ENCODE data around the gene SRSF10.
"Not testable (repeated sequence)": the region's sequence is repeated elsewhere in the genome, so short reads cannot be mapped to it uniquely, and the experiment has no call there.

The SRSF10 gene

DNA sequence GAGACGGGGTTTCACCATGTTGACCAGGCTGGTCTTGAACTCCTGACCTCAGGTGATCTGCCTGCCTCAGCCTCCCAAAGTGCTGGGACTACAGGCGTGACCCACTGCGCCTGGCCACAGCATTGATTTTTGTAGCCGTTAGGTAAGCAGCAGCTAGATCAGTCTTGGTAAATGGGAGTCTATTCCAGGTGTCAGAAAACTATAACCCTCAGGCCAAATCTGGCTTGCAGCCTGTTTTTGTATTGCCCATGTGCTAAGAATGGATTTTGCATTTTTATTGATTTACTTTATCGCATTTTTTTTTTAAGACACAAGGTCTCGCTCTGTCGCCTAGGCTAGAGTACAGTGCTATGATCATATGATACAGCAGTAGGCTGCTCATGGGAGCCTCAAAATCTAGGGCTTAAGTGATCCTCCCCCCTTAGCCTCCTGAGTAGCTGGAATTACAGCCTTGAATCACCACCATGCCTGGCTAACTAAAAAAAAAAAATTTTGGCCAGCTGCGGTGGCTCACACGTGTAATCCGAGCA is 16.6 kb upstream of the SRSF10 start:
- no peak for DNase-seq

DNA sequence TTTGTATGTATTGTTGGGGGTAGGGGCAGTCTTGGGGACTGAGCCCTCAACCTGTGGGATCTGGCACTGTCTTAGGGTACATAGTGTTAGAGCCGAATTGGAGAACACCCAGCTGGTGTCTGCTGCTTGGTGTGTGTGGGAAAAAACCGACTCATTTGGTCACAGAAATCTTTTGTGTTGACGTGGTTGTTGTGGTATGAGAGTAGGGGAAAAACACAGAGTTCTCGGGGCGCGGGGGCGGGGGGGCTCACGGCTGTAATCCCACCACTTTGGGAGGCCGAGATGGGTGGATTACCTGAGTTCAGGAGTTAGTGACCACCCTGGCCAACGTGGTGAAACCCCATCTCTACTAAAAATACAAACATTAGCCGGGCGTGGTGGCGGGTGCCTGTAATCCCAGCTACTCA is 15.3 kb upstream of the SRSF10 start:
- DNase-seq = no peak

GRCh38 chr1:23992011-23992410 is 11.9 kb upstream of the SRSF10 start:
- DNase-seq = not testable (repeated sequence)

DNA sequence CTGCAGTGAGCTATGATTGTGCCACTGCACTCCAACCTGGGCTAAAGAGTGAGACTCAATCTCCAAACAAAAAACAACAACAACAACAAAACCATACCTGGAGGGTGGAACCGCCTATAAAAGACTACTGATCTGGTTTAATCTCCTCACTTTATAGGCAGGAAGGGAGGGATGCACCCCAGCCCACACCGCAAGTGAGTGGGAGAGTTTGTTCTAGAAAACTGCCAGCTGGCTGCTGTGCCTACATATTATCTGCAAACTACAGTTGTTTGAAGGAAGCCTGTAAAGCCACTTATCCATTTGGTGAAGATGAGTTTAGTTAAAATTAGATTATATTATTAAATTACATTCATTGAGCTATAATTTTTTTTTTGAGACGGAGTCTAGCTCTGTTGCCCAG is 9.1 kb upstream of the SRSF10 start:
- no peak for DNase-seq

DNA sequence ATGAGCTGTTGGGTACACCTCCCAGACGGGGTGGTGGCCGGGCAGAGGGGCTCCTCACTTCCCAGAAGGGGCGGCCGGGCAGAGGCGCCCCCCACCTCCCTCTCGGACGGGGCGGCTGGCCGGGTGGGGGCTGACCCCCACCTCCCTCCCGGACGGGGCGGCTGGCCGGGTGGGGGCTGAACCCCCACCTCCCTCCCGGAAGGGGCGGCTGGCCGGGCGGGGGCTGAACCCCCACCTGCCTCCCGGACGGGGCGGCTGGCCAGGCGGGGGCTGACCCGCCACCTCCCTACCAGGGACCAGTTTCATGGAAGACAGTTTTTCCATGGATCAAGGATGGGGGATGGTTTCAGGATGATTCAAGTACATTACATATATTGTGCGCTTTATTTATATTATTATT is 6.9 kb upstream of the SRSF10 start:
- not testable (repeated sequence) for DNase-seq

DNA sequence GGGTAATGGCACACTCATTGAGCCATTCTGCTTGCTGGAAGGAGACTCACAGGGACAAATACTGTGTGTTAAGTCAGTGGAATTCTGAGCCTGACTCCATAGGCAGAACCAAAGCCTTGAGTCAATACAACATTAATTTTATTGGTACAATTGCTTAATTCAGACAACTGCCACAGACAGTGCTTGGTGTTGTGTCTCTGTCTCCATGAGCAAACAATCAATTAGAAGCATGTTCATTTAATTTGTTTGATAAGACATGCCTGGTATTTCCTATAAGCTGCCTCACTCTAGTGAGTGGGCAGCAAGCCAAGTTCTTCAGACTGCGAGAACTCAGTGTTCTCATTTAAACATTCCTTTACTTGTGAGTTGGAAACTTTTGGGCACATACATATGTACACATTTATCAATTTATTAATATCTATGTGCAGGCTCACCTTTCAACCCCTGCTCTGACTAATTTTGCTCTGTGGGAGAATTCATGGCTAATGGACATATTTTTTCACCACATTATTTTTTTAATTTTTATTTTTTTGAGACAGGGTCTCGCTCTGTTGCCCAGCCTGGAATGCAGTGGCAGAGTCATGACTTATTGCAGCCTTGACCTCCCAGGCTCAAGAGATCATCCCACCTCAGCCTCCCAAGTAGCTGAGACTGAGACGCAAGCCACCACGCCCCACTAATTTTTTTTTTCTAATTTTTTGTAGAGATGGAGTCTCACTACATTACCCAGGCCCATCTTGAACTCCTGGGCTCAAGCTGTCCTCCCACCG is 4.5 kb upstream of the SRSF10 start:
- no peak for DNase-seq

GRCh38 chr1:23980728-23981070 is 572 bp upstream of the SRSF10 start:
- DNase-seq = no peak

DNA sequence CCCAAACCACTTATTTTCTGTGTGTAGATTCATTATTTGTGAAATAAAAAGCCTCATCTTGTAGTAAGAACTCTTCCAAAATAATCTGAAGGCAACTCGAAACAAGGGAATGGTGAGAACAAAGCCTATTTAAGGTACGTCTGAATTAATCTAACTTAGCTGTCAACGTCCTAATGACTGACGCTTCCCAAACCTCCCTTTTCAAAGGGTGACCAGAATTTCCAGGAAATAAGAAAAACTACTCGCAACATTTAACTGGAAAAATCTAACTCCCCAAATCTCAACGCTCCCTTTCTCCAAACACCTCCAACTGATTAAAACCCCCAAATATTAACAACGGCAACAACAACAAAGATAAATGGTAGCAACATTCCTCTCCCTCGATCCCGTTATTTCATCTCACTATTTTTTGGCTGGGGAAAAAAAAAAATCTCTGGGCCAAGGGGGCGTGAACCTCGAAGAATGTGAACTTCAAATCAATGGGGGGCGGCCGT is 693 bp downstream of the SRSF10 start:
- DNase-seq = no peak

DNA sequence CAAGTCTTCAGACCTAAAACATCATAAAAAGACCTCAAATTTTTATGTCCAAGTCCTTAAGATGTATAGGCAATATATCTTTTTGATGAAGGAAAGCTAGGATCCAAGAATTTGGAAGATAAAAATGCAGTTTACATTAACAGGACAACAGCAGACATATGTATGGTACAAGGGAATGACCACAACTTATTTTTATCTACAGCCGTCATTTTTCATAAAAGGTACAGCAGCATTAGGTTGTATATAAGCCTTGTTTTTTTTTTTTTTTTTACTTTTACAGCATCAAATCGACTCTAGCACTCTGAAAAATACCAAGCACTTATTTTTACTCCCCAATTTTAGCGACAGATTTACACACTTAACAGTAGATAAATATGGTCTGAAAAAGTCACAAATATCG is 1.3 kb downstream of the SRSF10 start:
- DNase-seq = no peak

GRCh38 chr1:23977854-23978191 is 2.3 kb downstream of the SRSF10 start:
- DNase-seq = no peak

- DNase-seq = no peak
Measured at GRCh38 chr1:23977187-23977853, 2.8 kb downstream of the SRSF10 start.

GRCh38 chr1:23967871-23968270 is 12.3 kb downstream of the SRSF10 start:
- no peak for DNase-seq

GRCh38 chr1:23966973-23967493 is 13.1 kb downstream of the SRSF10 start:
- no peak for DNase-seq

DNA sequence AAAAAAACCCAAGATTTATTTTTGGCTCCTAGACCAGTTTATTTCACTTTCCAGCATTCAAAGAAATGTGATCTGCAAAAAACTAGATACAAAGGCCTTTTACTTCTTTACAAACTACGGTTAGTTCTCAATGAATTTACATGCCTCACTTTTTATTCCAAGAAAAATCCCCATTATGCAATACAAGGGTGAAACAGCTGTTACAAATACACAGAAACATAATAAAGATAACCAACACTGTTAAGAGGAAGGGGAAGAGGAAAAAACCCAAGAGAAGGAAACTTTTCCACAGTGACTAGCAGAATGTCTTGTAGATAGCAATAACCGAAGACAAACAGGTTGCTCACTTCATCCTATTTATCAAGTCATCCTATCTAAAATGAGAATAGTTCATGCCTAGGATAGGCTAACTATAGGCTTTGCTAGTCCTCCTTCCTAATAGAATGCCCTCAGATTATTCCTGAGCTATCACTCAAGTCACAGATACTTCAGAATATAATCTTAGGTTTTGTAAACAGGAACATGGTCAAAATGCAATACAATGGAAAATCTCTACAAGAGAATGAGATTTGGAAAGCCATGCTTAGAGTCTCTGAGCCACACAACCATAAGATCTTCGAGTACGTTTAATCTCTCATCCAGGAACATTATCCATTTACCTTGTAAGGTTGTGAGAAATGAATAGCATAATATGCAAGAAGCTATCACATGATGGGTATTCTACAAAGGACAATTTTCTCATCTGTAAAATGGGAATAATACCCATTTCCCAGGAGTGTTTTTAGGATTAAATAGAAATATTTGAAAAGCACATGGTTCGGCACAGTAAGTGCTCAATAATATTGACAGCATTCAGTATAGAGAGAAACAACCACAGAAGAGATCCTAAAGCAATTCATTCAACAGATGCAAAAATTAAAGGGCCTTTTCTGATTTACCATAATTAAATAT is 15.1 kb downstream of the SRSF10 start:
- peak; percentile 92 to 94 for DNase-seq

- DNase-seq = peak; percentile 50 to 63
Measured at GRCh38 chr1:23964235-23964668, 15.9 kb downstream of the SRSF10 start.

DNA sequence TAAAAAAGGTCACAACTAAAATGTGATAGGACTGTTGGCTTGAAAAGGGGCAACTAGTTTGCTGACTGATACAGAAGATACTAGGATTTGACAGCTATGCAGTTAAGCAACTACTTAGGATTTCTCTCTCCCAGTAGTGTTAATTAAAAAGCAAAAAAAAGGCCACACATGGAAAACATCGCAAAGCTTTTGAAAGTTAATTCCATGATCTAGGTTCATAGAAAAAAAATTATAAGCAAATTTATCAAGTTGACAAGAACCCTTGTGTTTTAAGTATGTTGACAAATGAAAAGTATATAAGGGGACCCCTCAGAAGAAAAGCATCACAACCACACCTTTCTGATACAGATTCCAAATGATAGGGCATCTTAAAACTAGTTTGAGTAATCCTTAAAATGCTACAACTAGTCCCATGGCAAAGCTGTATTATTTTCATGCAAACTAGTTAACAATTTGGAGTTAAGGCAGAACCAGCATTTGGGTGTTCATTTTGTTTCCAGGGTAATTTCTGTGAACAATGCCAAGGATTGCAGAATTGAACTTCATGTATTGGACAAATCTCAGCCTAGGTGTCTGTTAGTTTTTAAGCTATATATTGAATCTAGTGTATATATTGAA is 16.4 kb downstream of the SRSF10 start:
- DNase-seq = no peak

DNA sequence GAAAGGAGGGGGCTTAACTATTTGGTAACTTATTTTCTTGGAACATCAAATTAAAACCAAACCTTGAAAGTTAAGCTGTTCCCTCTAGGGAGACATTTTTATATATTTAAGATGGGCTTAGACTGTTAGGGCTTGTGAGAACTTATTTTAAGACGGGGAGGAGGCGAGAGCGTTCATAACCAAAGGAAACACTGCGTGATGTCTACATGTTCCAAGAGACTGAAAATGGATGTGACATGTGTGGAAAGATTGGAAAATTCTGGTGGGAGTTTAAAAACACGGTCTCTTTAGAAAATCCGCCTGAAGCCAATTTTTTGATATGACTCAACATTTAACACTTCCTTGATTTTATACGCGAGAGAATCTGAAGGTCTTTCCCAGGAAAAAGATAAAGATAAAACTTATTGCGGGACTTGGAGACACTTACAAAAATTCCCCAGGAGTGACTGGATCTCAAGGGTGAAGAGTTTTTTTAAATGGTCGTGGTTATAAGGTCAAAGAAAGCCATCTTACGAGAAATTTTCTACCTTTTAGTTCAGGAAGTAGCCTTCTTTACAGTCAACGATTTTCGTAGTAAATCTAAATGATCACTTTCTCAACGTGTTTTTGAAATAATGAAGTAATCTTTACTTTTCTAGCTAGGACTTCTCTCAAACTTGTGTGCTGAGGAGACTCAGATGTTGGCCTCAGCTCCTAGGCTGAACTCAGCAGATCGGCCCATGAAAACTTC is 19.7 kb downstream of the SRSF10 start:
- DNase-seq = peak; percentile 91

GRCh38 chr1:23959461-23960290 is 20.5 kb downstream of the SRSF10 start, which contains the start of gene PNRC2:
Gene PNRC2, plus strand, starts transcription at chr1:23959828. Its CDS starts 1,630 bp downstream, at chr1:23961458.
- peak; percentile 96 for DNase-seq

DNA sequence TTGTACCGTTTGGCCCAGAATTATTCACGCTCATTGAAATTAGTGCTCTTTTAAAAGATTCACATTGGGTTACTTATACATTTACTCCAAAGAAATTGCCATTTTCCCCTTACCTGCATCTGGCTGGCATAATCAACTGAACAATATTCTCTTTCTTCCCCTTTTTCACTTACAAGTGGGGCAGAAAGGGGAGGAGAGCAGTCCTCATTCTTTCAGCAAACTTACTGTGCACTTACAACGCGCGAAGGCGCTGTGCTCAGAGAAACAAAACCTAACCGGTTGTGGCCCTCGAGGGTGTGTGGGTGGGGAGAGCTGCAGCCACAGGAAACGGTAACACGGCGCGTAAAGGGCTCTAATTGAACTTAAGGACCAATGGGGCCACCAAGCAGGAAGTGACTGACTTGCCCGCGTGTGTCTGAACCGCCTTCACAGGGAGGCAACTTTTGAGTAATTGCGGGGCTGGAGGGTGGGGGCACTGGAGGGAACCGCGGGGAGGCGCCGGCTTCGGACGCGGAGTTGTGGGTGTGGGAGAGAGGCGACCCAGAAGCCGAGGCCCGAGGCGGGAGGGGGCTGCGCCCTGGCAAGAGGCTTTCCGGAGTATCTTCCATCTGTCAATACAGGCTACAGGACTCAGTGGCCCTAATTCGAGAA is 21.2 kb downstream of the SRSF10 start:
- DNase-seq = peak; percentile 99 to 100

All from inflammatory macrophage treated with lipopolysaccharide for 1 hour (primary cell).